ENCODE measurements around the gene TIGD6. TPM values are rescaled to one million over a fixed set of nuclear protein-coding genes. Genes with fewer than 3 reads are reported as not detected.

TIGD6 gene
- total RNA-seq, 1 experiment from 2014 or later: 2.1 TPM

GRCh38 chr5:150023136-150023535, 22.7 kb upstream of the TIGD6 start:
- peak overlapping the region; percentile 76 for H3K4me2 ChIP-seq (ENCODE audit: low read length)
- intact Hi-C loops (cut with micrococcal nuclease): no loop called here
- BruUV-seq (replicated peaks): no TSS peak
- no peak overlapping the region for H2AFZ ChIP-seq (ENCODE audit: low read depth, low read length, poor library complexity, severe bottlenecking)
- no peak overlapping the region for H3K4me3 ChIP-seq (replicated peaks in 1 of 2; ENCODE audit: low read depth in 1 of 2, low read length in 2 of 2)
- no peaks in the 10 kb centered on the region for H3K27me3 ChIP-seq (ENCODE audit: insufficient read depth, low read length)
- peaks cover 41 to 59% of the 10 kb centered on the region in 2 experiments for H3K4me1 ChIP-seq (ENCODE audit: control insufficient read depth in 1 of 2, insufficient read depth in 2 of 2, low read length in 2 of 2)
- DNase-seq (ENCODE audit: low read depth, low spot score) (no peak), ATAC-seq (no peak)
- H3K27ac ChIP-seq (ENCODE audit: low read depth, low read length): peak overlapping the region; percentile 93
- CTCF ChIA-PET: no interaction called here
- no peaks in the 10 kb centered on the region for H4K20me1 ChIP-seq (ENCODE audit: insufficient read depth)
- RAD21 ChIA-PET (ENCODE audit: low non-redundant PET in 1 of 2, low total read pairs in 2 of 2, uncharacterized antibody in 2 of 2, unreplicated experiment in 2 of 2): interaction anchor here in 1 of 2 experiments (1.1 kb wide), 1 partner anchor 23 kb away, joined by 3 read pairs; the partner anchor contains the start of genes HMGXB3 and TIGD6
- POLR2A ChIA-PET: interaction anchor here (1.2 kb wide), 1 partner anchor 22 kb away, joined by 3 read pairs; the partner anchor contains the start of genes HMGXB3 and TIGD6
- peak overlapping the region; percentile 55; the same call in 1 of the 2 replicates for H3K9ac ChIP-seq (ENCODE audit: low read length)
- H3K79me2 ChIP-seq (ENCODE audit: insufficient read depth, low read length): peaks cover 74% of the 10 kb centered on the region
- H3K9me3 ChIP-seq (ENCODE audit: control insufficient read depth in 1 of 2, insufficient read depth in 1 of 2, low read depth in 1 of 2, low read length in 2 of 2): no peaks in the 10 kb centered on the region
- TF ChIP-seq ZFX (IDR thresholded peaks at IDR 0.05): no peak
- TF ChIP-seq EGR1 (IDR thresholded peaks at IDR 0.05; ENCODE audit: low read depth): no peak
- no peak for TF ChIP-seq SIN3A (IDR thresholded peaks at IDR 0.05; ENCODE audit: low read depth)
- no peak for TF ChIP-seq CEBPB (IDR thresholded peaks at IDR 0.05; ENCODE audit: low read depth)
- no peak for TF ChIP-seq YY1 (IDR thresholded peaks at IDR 0.05; ENCODE audit: extremely low read depth, insufficient replicate concordance, low read depth, low read length)
- TF ChIP-seq EZH2phosphoT487 (IDR thresholded peaks at IDR 0.05; ENCODE audit: borderline replicate concordance): no peak
- no peak for TF ChIP-seq CBX3 (IDR thresholded peaks at IDR 0.05; ENCODE audit: low read depth)
- TF ChIP-seq SP1 (IDR thresholded peaks at IDR 0.05; ENCODE audit: low read depth): no peak
- no peak for TF ChIP-seq JUND (IDR thresholded peaks at IDR 0.05)
- no peak for TF ChIP-seq EZH2 (IDR thresholded peaks at IDR 0.05)
- no peak for TF ChIP-seq FOSL1 (IDR thresholded peaks at IDR 0.05; ENCODE audit: low read depth)
- TF ChIP-seq TCF7L2 (IDR thresholded peaks at IDR 0.05; ENCODE audit: borderline replicate concordance, extremely low read depth, insufficient read depth, insufficient read length): no peak
- no peak for TF ChIP-seq ELF1 (IDR thresholded peaks at IDR 0.05; ENCODE audit: borderline replicate concordance, low read depth)
- TF ChIP-seq, protein P1, sequence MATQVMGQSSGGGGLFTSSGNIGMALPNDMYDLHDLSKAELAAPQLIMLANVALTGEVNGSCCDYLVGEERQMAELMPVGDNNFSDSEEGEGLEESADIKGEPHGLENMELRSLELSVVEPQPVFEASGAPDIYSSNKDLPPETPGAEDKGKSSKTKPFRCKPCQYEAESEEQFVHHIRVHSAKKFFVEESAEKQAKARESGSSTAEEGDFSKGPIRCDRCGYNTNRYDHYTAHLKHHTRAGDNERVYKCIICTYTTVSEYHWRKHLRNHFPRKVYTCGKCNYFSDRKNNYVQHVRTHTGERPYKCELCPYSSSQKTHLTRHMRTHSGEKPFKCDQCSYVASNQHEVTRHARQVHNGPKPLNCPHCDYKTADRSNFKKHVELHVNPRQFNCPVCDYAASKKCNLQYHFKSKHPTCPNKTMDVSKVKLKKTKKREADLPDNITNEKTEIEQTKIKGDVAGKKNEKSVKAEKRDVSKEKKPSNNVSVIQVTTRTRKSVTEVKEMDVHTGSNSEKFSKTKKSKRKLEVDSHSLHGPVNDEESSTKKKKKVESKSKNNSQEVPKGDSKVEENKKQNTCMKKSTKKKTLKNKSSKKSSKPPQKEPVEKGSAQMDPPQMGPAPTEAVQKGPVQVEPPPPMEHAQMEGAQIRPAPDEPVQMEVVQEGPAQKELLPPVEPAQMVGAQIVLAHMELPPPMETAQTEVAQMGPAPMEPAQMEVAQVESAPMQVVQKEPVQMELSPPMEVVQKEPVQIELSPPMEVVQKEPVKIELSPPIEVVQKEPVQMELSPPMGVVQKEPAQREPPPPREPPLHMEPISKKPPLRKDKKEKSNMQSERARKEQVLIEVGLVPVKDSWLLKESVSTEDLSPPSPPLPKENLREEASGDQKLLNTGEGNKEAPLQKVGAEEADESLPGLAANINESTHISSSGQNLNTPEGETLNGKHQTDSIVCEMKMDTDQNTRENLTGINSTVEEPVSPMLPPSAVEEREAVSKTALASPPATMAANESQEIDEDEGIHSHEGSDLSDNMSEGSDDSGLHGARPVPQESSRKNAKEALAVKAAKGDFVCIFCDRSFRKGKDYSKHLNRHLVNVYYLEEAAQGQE (IDR thresholded peaks at IDR 0.05; ENCODE audit: low read depth): no peak
- no peak for TF ChIP-seq SRF (IDR thresholded peaks at IDR 0.05; ENCODE audit: low read depth)
- no peak for TF ChIP-seq ZNF274 (IDR thresholded peaks at IDR 0.05; ENCODE audit: low read depth, low read length)
- TF ChIP-seq CTCF (IDR thresholded peaks at IDR 0.05 in 2 of 3, conservative IDR thresholded peaks at IDR 0.05 in 1 of 3; ENCODE audit: borderline replicate concordance in 1 of 3, insufficient read depth in 1 of 3, low read depth in 2 of 3, low read length in 2 of 3): no peak
- TF ChIP-seq, protein P2, sequence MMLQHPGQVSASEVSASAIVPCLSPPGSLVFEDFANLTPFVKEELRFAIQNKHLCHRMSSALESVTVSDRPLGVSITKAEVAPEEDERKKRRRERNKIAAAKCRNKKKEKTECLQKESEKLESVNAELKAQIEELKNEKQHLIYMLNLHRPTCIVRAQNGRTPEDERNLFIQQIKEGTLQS (IDR thresholded peaks at IDR 0.05): no peak
- H3K9me2 ChIP-seq (ENCODE audit: insufficient read depth): no peaks in the 10 kb centered on the region
- H3K36me3 ChIP-seq (ENCODE audit: control insufficient read depth in 1 of 2, insufficient read depth in 2 of 2, low read length in 2 of 2): peaks cover 27 to 61% of the 10 kb centered on the region in 2 experiments

All from HCT116 (cell line).